Measurements from ENCODE around the gene BCL7C.
"Not testable (repeated sequence)": the region's sequence is repeated elsewhere in the genome, so short reads cannot be mapped to it uniquely, and the experiment has no call there.

Gene BCL7C

DNA sequence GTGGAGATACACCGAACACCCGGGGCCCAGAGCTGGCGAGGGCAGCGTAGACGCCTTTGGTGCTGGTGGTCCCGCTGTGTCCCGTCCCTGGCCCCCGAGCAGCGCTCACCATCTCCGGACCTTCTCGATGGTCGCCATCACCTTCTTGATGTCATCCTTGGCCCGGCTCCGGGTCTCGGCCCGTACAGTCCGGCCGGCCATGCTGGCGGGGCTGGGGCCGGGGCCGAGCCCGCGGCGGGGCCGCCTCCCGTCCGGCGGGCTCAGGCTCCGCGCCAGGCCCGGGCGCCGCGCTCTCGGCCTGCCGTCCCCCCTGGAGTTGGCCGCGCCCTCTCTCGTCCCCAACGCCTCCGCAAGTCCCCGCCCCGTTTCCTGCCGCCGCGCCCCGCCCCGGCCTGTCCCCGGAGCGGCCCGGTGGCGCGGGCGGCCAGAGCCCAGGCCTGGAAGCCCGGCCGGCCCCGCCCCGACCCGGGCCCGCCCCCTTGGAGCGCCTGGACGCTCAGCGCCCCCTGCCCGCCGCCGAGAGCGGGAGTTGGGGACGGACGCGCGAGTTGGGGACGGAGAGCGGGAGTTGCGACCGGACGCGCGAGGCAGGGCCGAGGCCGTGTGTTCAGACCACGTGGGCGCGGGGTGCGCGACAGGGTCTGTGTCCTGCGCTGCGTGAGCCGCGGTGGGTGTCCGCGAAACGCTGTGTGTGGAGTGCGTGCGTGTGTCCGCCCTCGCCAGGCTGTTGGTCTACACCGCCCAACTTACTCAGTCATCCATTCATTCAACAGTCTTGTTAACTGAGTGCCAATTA, at the start of gene BCL7C:
TSS of gene BCL7C (minus strand) at position 334 of the 796 bp plus-strand sequence. CDS start at position 201, 133 bp downstream.
- peak; percentile 75 for DNase-seq

- DNase-seq = no peak
Observed at GRCh38 chr16:30942426-30942806, 48.5 kb upstream of the BCL7C start.

DNA sequence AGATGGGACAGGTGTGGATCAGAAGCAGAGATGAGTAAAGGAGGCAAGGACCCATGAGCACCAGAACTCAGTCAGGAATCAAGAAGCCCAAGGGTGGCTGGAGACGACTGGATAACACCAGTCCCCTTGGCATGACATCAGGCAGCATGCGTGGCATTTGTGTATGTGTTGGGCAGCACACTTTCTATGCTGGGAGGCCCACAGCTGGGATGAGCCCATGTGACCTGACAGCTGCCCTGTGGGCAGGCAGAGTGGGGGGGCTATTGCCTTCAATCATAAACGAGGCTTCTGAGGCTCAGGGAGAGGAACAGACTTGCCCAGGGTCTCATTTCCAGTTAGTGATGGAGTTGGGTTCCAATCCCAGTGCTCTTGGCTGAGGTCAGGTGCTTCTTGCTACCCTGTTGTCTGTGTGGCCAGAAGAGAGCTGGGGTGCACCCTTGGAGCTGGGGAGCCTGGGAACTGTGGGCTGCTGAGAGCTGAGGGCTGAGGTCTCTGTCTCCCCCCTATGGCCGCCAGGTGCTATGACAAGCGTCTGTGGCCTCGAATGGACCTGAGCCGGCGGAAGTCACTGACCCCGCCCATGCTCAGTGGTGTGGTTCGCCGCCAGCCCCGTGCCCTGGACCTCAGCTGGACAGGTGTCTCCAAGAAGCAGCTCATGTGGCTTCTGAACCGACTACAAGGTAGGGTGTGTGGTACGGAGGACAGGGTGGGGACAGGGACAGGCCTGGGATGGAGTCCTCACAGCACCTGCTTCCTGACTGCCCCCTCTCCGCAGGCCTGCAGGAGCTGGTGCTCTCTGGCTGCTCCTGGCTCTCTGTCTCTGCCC, 47.9 kb upstream of the BCL7C start:
- peak; percentile 15 for DNase-seq

DNA sequence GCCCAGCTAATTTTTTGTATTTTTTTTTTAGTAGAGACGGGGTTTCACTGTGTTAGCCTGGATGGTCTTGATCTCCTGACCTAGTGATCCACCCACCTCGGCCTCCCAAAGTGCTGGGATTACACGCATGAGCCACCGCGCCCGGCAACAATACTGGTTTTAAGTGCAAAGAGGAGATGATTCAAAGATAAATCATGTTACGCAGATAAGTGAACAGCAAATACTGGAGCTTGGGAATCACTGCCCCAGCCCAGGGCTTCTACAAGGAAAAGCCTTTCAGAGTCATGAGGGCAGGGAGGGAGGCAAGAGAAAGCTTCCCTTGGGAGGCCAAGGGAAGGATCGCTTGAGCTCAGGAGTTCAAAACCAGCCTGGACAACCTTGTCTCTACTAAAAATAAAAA, 45.7 kb upstream of the BCL7C start:
- not testable (repeated sequence) for DNase-seq

- DNase-seq = no peak
Observed at GRCh38 chr16:30937692-30938091, 43.8 kb upstream of the BCL7C start.

GRCh38 chr16:30934827-30935557, 41.1 kb upstream of the BCL7C start:
- DNase-seq = no peak

DNA sequence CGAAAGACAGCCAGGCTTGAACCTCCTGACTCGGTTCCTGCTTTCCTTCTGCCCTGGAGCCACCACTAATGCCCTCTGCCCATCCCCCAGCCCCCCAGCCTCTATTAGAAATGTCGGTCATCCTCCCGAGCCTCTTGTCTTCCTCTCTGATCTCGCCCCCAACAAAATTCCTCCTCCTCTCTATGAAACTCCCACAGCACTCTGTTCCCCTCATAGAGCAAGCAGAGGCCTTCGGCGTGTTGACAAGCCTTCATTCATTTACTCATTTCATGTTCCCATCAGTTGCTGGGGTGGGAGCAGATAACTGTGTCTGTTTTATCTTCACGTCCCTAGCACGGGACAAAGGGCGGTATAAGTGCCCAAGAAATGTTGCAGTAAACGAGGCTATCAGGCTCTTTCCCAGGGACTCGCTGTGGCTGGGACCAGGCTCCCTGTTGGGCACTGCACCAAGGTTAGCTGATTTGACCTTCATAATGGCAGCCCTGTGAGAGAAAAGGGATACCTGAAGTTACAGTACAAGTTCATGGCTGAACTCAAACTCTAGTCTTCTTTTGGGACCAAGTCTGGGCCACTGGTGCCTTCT, 37.3 kb upstream of the BCL7C start:
- no peak for DNase-seq

GRCh38 chr16:30930160-30930571, 36.3 kb upstream of the BCL7C start:
- DNase-seq = no peak

GRCh38 chr16:30929167-30929566, 35.3 kb upstream of the BCL7C start:
- no peak for DNase-seq

DNA sequence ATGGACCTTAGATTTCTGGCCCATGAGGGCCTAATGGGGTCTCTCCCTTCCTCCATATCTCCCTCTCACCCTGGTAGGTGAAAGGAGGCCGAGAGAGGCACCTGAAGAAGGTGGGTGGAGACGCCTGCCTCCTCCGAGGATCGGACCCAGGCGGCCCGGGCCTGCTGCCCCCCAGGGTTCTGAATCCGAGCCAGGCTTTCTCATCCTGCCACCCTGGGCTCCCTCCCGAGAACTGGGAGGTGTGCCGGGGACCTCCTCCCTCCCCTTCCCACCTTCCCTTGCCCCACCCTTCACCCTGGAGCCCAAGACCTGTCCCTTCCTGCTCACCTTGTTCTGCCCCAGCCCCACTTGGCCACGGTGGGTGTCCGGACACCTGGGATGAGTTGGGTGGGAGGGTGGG, 34.5 kb upstream of the BCL7C start:
- no peak for DNase-seq

GRCh38 chr16:30927789-30928378, 34.0 kb upstream of the BCL7C start:
- DNase-seq = peak; percentile 93

DNA sequence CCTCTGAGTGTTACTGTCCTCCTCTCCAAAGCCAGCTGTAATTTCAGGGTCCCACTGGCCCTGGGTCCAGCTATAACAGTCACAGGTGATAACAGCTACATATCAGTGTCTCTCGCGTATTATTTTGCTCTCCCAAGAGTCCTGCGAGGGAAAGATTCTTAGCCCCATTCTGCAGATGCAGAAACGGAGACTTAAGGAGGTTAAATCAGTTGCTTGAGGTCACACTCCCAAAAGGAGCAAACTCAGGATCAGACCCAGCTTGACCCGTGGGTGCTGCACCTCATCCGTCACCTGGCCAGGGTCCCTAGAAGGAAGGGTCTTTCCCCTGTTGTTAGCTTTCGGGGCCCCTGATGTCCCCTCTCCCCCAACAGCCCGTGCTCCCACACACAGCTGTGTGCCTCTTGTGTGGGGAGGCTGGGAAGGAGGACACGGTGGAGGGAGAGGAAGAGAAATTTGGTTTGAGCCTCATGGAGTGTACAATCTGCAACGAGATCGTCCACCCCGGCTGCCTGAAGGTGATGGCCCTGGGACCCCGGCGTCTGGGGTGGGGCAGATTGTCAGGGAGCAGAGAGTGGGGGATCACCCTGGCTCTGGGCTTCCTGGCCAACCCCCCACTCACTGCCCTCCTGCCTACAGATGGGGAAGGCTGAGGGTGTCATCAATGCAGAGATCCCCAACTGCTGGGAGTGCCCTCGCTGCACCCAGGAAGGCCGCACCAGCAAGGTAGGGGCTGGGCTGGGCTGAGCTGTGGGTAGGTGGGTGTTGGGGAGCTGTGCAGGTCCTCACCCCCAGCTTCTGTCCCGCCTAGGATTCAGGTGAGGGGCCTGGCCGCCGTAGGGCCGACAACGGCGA, 33.3 kb upstream of the BCL7C start:
- DNase-seq = no peak

DNA sequence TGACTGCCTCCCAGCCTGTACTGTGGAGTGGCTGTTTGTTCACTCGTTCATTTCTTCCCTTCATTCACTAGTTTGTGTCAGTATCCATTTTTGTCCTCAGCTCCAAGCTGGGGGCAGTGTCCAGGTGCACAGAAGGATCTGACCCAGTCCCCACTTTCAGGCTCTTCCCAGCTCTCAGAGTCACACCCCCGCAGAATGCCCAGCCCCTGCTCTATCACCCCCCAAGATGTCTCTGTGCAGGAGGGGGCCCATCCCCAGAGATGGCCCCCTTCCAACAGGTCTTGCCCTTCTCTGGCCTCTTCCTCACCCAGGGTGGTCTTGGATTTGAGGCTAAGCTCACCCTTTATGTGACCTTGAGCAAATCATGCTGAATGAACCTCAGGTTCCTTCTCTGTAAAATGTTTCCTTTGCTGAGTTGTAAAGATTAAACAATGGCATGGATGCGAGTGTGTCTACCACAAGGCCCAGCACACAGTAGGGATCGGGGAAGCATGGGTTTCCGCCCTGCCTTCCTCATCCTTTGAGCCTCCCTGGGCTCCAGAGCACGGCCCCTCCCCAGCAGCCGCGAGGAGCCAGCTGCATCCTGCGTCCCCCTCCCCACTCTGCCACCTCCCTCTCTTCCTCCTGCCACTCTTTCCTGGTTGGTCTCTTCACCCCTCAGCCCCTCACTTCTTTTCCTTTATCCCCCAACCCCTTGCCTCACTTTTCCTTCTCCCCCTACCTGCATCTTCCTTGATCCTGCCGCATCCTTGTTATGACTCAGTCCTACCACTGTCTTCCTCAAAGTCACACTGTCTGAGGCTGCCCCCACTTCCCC, 32.3 kb upstream of the BCL7C start:
- DNase-seq = no peak

DNA sequence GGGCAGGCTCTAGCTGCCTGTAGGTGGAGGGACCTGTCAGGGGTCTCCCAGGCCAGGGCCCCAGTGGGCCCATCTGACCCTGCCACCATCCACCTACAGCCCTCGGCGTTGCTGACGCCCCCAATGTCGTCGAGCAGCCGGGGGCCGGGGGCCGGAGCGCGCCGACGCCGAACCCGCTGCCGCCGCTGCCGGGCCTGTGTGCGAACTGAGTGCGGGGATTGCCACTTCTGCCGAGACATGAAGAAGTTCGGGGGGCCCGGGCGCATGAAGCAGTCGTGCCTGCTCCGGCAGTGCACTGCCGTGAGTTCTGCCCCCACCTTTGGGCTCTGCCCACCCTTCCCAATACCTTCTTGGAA, 31.7 kb upstream of the BCL7C start:
- DNase-seq = no peak

DNA sequence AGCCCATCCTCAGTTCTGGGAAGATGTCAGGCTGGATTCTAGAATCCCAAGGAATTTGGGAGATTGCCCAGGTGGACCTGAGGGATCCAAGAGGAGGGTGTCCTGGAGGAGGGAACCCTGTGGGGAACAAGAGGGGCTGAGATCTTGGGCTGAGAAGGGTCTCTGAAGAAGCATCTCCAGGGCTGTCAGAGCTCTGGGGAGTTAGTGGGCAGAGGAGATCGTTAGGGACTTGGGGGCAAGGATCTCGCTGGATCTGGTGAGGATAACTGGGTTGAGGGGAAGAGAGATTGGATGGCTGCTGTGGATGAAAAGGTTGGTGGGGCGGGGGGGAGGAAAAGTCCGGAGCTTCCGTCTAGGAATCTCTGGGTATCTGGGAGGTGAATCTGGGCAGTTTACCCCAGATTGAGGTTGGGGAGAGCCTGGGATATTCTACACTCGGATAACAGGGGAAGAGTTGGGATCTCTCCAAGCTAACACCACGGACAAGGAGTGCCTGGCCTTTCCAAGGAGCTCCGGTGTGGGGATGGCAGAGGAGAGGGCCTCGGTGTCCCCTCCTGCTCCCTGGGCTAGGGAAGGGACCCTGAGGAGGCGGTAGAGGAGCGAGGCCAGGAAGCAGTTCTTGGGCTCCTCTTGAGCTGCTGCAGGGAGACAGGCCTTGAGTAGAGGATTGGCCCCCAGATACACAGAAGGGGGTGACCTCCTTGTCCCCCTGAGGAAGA, 31.2 kb upstream of the BCL7C start:
- no peak for DNase-seq

DNA sequence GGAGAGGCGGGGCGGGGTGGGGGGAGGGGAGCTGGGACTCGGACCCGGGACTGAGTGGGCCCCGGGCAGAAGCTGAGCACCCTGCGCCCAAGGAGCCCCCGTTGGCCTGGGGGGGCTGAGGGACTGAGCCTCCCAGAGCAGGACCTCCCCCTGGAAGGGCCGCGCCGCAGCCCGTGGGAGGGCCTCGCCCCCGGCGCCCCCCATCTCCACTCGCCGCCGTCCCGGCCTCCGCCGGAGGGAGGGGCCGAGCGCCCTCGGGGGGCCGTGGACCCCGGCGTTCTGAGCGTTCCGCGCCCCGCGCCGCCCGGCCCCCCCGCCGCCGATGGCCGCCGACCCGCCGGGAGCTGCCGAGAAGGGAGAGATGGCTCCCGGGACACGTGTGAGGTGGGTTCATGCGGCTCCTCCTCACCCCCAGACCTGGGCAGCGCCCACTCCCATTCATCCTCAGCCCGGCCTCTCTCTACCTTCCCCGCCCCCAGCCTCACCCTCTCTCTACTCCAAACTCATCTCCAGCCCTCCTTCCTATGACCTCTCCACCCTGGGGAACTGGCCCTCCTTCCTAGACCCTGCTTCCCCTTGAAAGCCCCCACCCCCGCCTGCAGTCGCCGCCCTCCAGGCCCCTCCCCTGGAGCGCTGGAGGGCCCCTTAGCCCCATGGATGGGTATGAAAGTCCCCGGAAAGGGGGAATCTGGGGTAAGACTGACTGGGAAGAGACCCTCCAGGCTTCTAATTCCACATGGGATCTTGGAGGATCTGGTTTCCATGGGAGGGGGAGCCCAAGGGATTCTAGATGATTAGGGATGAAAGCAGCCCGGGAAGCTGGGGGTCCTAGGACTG, 30.4 kb upstream of the BCL7C start:
- DNase-seq = no peak

DNA sequence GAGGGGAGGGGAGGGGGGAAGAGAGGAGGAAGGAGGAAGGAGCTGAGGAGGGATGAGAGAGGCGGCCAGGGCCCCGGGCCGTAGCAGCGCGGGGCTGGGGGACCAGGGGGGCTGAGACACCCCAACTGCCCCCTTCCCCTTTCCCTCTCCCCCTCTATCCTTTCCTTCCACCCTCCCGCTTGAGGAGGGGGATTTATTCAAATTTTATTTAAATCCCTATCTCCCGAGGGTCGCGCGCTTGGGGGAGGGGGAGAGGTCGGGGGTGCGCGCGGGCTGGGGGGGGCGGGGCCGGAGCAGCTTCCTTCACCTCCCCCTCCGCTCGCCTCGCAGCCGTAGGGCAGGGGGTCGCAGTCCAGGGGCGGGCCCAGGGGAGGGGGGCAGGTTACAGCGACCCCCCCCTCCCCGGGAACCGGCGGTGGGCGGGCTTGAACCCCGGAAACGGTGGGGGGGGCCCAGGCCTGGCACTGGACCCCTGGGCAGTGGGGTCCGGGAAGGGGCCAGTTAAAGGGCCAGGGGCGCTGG, 29.7 kb upstream of the BCL7C start, which contains the start of gene FBXL19:
TSS of gene FBXL19 (plus strand) at position 19 of the 522 bp plus-strand sequence. CDS start 2,183 bp downstream, outside the sequence.
- DNase-seq = no peak

DNA sequence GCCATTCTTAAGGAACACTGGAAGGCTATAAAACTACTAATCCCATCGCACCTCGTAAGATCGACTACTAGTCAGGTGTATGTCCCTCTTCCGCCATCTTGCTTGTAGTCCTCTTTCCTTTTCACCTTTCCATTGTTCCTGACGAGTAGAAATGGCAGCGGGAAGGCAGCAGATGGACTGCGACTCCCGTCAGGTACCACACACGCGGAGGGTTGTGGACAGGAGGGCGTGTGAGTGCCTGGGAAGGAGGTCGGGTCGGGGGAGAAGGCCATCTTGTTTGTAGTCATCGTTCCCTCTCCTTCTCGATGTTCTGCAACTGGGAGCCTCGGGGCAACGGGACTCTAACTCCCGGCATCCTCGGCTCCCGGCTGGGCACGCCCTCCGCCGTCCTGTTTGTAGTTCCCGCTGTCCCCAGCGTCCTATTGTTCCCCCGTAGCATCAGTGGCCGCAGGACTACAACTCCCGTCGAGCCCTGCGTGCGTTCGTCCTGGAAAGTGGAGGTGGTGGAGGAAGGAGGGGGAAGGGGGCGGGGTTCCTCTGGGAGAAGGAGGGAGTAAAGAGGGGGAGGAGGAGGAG, 29.2 kb upstream of the BCL7C start:
- DNase-seq = peak; percentile 98
